SW 1271 (cell line): ENCODE data around the gene ZNF487.

ENCODE experiments used
- DNase-seq, 2 experiments: peaks; one replicate each; lab custom pipeline; 2025; lab: John Stamatoyannopoulos, UW

ZNF487 gene

GRCh38 chr10:43524434-43525247 lies 87.7 kb downstream of the ZNF487 start:
- no peak for DNase-seq
